Loucy (cell line): Measurements from ENCODE around the gene LUZP2.

Source experiments
- EZH2phosphoT487 ChIP-seq: fragments of 200-600 bp; IDR thresholded peaks from 2 replicates; pipeline ENCODE4 v1.6.1; 2018; ENCODE audit warnings: antibody characterized with exemption, mild to moderate bottlenecking, moderate library complexity, borderline replicate concordance
- TF ChIP-seq, protein P1 (sequence below): fragments of 200-600 bp; sonication (generic); conservative IDR thresholded peaks from 2 replicates; pipeline ENCODE4 v1.5.1; 2014; ENCODE audit warnings: mild to moderate bottlenecking, antibody characterized with exemption, low read length

DNA sequence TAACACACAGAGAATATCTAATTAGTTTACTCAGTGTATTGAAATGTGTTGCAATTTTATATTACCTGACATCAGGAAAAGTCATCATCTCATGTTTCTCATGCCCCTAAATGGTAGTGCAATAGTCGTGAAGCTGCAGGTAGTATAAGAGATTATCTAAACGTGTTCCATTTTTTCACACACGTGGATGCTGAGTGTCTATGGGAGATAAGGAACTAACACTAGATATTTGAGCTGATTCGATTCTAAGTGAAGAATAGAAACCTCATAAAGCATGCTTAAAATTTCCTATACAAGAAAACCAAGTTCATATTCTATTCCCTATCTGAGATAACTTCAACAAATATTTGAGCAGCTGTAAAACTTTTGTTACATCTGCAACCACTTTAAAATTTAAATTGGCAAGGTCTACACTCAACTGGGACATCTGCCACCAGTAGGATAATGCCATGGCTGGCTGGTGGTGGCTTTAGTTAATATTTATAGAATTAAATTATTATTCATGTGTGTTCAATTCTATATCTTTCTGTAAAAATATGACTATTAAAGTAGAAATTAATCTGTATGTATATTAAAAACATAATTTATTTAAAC is 388.8 kb downstream of the LUZP2 start:
- TF ChIP-seq, protein P1, sequence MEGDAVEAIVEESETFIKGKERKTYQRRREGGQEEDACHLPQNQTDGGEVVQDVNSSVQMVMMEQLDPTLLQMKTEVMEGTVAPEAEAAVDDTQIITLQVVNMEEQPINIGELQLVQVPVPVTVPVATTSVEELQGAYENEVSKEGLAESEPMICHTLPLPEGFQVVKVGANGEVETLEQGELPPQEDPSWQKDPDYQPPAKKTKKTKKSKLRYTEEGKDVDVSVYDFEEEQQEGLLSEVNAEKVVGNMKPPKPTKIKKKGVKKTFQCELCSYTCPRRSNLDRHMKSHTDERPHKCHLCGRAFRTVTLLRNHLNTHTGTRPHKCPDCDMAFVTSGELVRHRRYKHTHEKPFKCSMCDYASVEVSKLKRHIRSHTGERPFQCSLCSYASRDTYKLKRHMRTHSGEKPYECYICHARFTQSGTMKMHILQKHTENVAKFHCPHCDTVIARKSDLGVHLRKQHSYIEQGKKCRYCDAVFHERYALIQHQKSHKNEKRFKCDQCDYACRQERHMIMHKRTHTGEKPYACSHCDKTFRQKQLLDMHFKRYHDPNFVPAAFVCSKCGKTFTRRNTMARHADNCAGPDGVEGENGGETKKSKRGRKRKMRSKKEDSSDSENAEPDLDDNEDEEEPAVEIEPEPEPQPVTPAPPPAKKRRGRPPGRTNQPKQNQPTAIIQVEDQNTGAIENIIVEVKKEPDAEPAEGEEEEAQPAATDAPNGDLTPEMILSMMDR: no peak
- no peak for TF ChIP-seq EZH2phosphoT487
